ENCODE measurements around the gene ATP10A.

The ATP10A gene

GRCh38 chr15:25847051-25847450 lies 16.1 kb downstream of the ATP10A start:
- Histone ChIP-seq H3F3A (ENCODE audit: insufficient read depth, low read length) (no peaks in the 10 kb centered on the region), H3K27me3 (ENCODE audit: insufficient read depth, low read length) (no peaks in the 10 kb centered on the region), H3K9ac (ENCODE audit: low read length) (no peak overlapping the region), H3K4me2 (ENCODE audit: low read length) (no peak overlapping the region), H3K4me1 (ENCODE audit: insufficient read depth, low read length, severe bottlenecking) (no peaks in the 10 kb centered on the region), H3K9me2 (ENCODE audit: low read depth, low read length) (no peaks in the 10 kb centered on the region), H3K9me3 (ENCODE audit: low read length) (no peaks in the 10 kb centered on the region), H2AFZ (ENCODE audit: low read length) (no peak overlapping the region), H3K27ac (ENCODE audit: low read depth, low read length, poor library complexity, severe bottlenecking) (no peak overlapping the region), H3K36me3 (ENCODE audit: insufficient read depth, low read length) (no peaks in the 10 kb centered on the region), H4K20me1 (ENCODE audit: insufficient read depth, low read length) (no peaks in the 10 kb centered on the region), H3K4me3 (ENCODE audit: low read depth, low read length, poor library complexity, severe bottlenecking) (no peak overlapping the region), H3K79me2 (ENCODE audit: insufficient read depth, low read length) (no peaks in the 10 kb centered on the region)
- TF ChIP-seq EZH2 (IDR thresholded peaks at IDR 0.05; ENCODE audit: borderline replicate concordance, low read length) (no peak), CTCF (IDR thresholded peaks at IDR 0.05; ENCODE audit: low read length) (no peak)

GRCh38 chr15:25846377-25846776 lies 16.8 kb downstream of the ATP10A start:
- Histone ChIP-seq H4K20me1 (ENCODE audit: insufficient read depth, low read length) (no peaks in the 10 kb centered on the region), H3K36me3 (ENCODE audit: insufficient read depth, low read length) (no peaks in the 10 kb centered on the region), H3K27ac (ENCODE audit: low read depth, low read length, poor library complexity, severe bottlenecking) (no peak overlapping the region), H3K4me1 (ENCODE audit: insufficient read depth, low read length, severe bottlenecking) (no peaks in the 10 kb centered on the region), H3K9me2 (ENCODE audit: low read depth, low read length) (no peaks in the 10 kb centered on the region), H3F3A (ENCODE audit: insufficient read depth, low read length) (no peaks in the 10 kb centered on the region), H3K9ac (ENCODE audit: low read length) (no peak overlapping the region), H3K4me2 (ENCODE audit: low read length) (no peak overlapping the region), H2AFZ (ENCODE audit: low read length) (no peak overlapping the region), H3K9me3 (ENCODE audit: low read length) (no peaks in the 10 kb centered on the region), H3K27me3 (ENCODE audit: insufficient read depth, low read length) (no peaks in the 10 kb centered on the region), H3K4me3 (ENCODE audit: low read depth, low read length, poor library complexity, severe bottlenecking) (no peak overlapping the region), H3K79me2 (ENCODE audit: insufficient read depth, low read length) (no peaks in the 10 kb centered on the region)
- TF ChIP-seq EZH2 (IDR thresholded peaks at IDR 0.05; ENCODE audit: borderline replicate concordance, low read length), result no peak
- no peak for TF ChIP-seq CTCF (IDR thresholded peaks at IDR 0.05; ENCODE audit: low read length)

- no peaks in the 10 kb centered on the region for H3F3A ChIP-seq (ENCODE audit: insufficient read depth, low read length)
- no peak for TF ChIP-seq CTCF (IDR thresholded peaks at IDR 0.05; ENCODE audit: low read length)
- no peak for TF ChIP-seq EZH2 (IDR thresholded peaks at IDR 0.05; ENCODE audit: borderline replicate concordance, low read length)
These were observed 18.0 kb downstream of the ATP10A start for GRCh38 chr15:25844981-25845680.

More at GRCh38 chr15:25844981-25845680, 18.0 kb downstream of the ATP10A start:
- H3K4me1 ChIP-seq (ENCODE audit: insufficient read depth, low read length, severe bottlenecking), result no peaks in the 10 kb centered on the region
- no peaks in the 10 kb centered on the region for H3K36me3 ChIP-seq (ENCODE audit: insufficient read depth, low read length)
- H3K27ac ChIP-seq (ENCODE audit: low read depth, low read length, poor library complexity, severe bottlenecking), result no peak overlapping the region
- H3K9me2 ChIP-seq (ENCODE audit: low read depth, low read length), result no peaks in the 10 kb centered on the region
- H3K9ac ChIP-seq (ENCODE audit: low read length), result no peak overlapping the region
- H4K20me1 ChIP-seq (ENCODE audit: insufficient read depth, low read length), result no peaks in the 10 kb centered on the region
- no peaks in the 10 kb centered on the region for H3K9me3 ChIP-seq (ENCODE audit: low read length)
- no peak overlapping the region for H2AFZ ChIP-seq (ENCODE audit: low read length)
- H3K4me3 ChIP-seq (ENCODE audit: low read depth, low read length, poor library complexity, severe bottlenecking), result no peak overlapping the region
- no peak overlapping the region for H3K4me2 ChIP-seq (ENCODE audit: low read length)
- H3K27me3 ChIP-seq (ENCODE audit: insufficient read depth, low read length), result no peaks in the 10 kb centered on the region
- H3K79me2 ChIP-seq (ENCODE audit: insufficient read depth, low read length), result no peaks in the 10 kb centered on the region
